Right ventricle myocardium inferior (tissue), 1 donor: ENCODE results near the gene B3GALT4. TPM values are rescaled to one million over a fixed set of nuclear protein-coding genes. Genes with fewer than 3 reads are reported as not detected.

Experiments used
- ATAC-seq: fragments of 200-7000 bp; cut with Tn5 transposase; one replicate; pipeline ENCODE4 v1.9.1; 2020; ENCODE audit warnings: mild to moderate bottlenecking, moderate library complexity
- DNase-seq: peaks from one replicate; pipeline ENCODE4 v3.0.0; 2021; ENCODE audit errors: missing footprints
- intact Hi-C: fragments of 100-400 bp; cut with DNase I; formaldehyde crosslinking; loops from one replicate; pipeline ENCODE4 v1.11.0; 2022
- total RNA-seq: library from RNA; stranded (reverse); fragmentation: NEBNext Ultra II Directional; extraction: Animal tissue kit (Norgen Biotek cat#: 25700); gene quantifications from one replicate; pipeline ENCODE4 v1.2.1, GENCODE V29; 2021
- donor health status: DM: no; HTN: yes; CAD: no; lungs with severe emphysema.

Gene B3GALT4
- total RNA-seq, 1 donor from 2014 or later, result 8.5 TPM

- no peak for ATAC-seq
- intact Hi-C loops, result loop anchor here (10.0 kb wide), 1 partner anchor 126 kb away; the partner anchor contains the start of genes CUTA and PHF1
- no peak for DNase-seq
These were observed 11.4 kb downstream of the B3GALT4 start for GRCh38 chr6:33288141-33288920.

DNA sequence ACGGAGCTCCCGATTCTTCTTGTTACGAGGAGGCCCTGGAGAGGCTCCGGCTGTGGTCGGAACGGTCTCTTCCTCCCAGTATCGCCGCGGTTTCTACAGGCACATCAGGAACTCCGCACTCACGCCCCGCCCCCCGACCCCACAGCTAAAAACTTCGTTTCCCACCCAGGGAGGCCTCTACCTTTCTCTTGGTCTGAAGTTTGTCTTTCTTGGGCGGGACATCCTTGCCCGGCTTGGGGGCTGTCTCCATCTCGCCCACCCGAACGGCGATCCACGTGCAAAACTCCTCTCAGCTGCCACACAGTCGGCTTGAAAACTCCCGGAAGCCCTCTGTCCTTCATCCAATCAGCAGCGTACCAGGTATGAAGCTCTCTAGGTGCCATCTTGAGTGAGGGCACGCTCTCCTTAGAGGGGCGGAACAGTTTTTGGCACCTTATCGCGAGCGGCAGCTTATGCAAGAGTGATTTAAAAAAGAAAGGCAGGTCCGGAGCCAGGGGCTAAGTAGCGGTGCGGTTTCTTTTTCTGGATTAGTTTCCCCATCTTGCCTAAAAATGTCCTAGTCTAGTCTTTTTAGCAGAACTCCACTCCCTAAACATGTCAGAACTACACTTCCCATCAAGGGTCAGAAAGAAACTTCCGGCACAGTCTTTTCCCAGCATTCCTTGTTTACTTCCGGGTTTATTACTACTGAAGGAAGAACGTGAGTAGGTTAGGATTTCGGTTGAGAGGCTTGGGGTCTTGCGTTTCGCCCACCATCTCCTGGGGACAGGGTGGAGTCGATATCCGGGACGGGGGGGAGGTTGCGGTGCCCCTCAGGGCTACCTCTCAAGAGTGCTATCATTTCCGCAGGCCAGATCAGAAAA lies 12.2 kb downstream of the B3GALT4 start, which contains the start of the genes PFDN6 and WDR46:
Gene PFDN6 (plus strand): TSS at position 681 of the 863 bp plus-strand sequence. CDS start 256 bp downstream, outside the sequence.
Gene WDR46 (minus strand): TSS at position 319 of the 863 bp plus-strand sequence. CDS start 69 bp downstream, at position 250.
- intact Hi-C loops, result loop anchor here (10.0 kb wide), 1 partner anchor 126 kb away; the partner anchor contains the start of genes CUTA and PHF1
- DNase-seq, result peak; percentile 86
- peak; percentile 95 for ATAC-seq

DNA sequence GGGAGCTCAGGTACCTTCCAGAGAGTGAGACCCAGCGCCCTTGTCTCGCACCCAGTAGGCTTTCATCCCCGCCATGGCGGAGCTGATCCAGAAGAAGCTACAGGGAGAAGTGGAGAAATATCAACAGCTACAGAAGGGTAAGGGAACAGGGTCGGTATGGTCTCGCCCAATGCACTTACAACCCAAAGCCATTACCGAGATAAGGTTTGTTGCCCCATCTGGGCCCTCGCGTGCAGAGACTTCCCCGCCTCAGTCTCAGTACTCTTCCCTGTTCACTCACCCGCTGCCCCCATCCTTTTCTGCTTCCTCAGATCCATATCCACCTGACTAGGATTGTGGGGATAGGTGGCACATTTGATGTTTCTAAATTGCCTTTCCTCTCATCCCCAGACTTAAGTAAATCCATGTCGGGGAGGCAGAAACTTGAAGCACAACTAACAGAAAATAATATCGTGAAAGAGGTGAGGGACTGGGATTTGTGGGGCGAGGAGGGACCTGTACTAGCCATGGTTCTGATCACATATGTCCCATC lies 12.9 kb downstream of the B3GALT4 start:
- intact Hi-C loops, result loop anchor here (10.0 kb wide), 1 partner anchor 125 kb away; the partner anchor contains the start of genes CUTA and PHF1
- ATAC-seq, result no peak
- no peak for DNase-seq

GRCh38 chr6:33290459-33290858 lies 13.5 kb downstream of the B3GALT4 start:
- no peak for DNase-seq
- intact Hi-C loops, result no loop called here
- ATAC-seq, result no peak

- ATAC-seq (no peak), DNase-seq (no peak)
- intact Hi-C loops, result no loop called here
These were observed 16.2 kb downstream of the B3GALT4 start for GRCh38 chr6:33292996-33293682.

DNA sequence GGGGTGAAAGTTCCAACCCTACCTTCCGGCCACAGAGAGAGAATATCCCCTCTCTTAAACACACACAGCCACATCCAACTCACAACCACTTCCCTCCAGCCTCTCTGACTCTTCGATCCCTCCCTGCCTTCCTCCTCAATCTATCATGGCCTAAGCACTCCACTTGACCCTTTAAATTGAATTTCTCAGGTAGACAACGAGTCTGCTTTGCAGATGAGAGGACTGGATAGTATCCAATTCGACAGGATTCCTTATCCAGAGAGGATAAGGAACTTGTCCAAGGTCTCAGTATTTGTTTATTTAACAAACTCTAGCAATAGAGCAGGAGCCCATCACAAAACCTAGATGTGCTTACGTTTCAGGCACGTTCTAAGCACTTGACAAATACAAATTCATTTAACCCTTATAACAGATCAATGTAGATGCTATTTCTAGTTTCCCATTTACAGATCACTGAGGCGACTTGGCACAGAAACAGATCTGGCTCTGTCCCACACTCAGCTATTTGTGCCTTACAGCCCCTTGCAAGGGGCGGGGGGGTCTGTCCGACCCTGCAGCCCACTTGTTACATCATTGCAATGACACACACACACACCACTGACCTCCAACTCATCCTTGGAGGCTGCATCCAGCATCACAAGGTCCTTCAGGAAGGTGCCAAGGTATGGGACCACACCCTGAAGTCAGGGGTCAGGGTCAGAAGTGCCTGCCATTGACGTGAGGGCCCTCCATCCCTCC lies 17.3 kb downstream of the B3GALT4 start:
- ATAC-seq, result no peak

GRCh38 chr6:33295621-33296369 lies 18.9 kb downstream of the B3GALT4 start:
- DNase-seq (no peak), ATAC-seq (no peak)
- intact Hi-C loops, result no loop called here

More for the DNA sequence above, 17.3 kb downstream of the B3GALT4 start:
- DNase-seq, result no peak
- intact Hi-C loops, result no loop called here

GRCh38 chr6:33296797-33297405 lies 20.0 kb downstream of the B3GALT4 start:
- intact Hi-C loops, result no loop called here
- no peak for ATAC-seq
- no peak for DNase-seq

GRCh38 chr6:33297406-33297955 lies 20.6 kb downstream of the B3GALT4 start:
- intact Hi-C loops, result no loop called here
- DNase-seq, result peak; percentile 82
- no peak for ATAC-seq

- intact Hi-C loops, result loop anchor here (2.0 kb wide), 1 partner anchor 17 kb away; the partner anchor contains the start of gene TAPBP
- DNase-seq (no peak), ATAC-seq (peak; percentile 49)
These were observed 21.2 kb downstream of the B3GALT4 start for GRCh38 chr6:33297956-33298772.

- peak; percentile 95 for DNase-seq
- intact Hi-C loops, result loop anchor here (2.0 kb wide), 1 partner anchor 16 kb away; the partner anchor contains the start of gene TAPBP
These were observed 21.9 kb downstream of the B3GALT4 start, which contains the start of gene RGL2 for GRCh38 chr6:33298773-33299236. Gene RGL2, minus strand, starts transcription at chr6:33298942. Its CDS starts 332 bp downstream, at chr6:33298610.

GRCh38 chr6:33299237-33299944 lies 22.5 kb downstream of the B3GALT4 start:
- ATAC-seq (peak; percentile 81), DNase-seq (peak; percentile 95)
- intact Hi-C loops, result loop anchor here (2.0 kb wide), 1 partner anchor 15 kb away; the partner anchor contains the start of gene TAPBP

More at GRCh38 chr6:33298773-33299236, 21.9 kb downstream of the B3GALT4 start, which contains the start of gene RGL2:
- ATAC-seq, result peak; percentile 80

DNA sequence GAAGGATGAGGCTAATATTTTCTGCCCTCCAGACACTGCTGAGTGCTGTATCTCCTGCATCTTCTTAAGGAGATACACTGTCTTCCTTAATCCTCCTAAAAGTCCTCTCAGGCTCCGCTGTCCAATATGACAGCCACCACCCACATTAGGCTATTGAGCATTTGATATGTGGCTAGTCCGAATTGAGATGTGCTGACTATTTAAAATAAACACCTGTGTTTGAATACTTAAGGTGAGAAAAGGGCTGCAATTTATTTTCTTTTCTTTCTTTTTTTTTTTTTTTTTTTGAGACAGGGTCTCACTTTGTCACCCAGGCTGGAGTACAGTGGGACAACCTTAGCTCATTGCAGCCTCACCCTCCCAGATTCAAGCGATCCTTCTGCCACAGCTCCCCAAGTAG lies 25.0 kb downstream of the B3GALT4 start:
- intact Hi-C loops, result no loop called here
- no peak for ATAC-seq
- DNase-seq, result no peak

GRCh38 chr6:33304216-33304615 lies 27.3 kb downstream of the B3GALT4 start:
- ATAC-seq (no peak), DNase-seq (no peak)
- intact Hi-C loops, result no loop called here
